Measurements from ENCODE around the gene GPR176.

DNA sequence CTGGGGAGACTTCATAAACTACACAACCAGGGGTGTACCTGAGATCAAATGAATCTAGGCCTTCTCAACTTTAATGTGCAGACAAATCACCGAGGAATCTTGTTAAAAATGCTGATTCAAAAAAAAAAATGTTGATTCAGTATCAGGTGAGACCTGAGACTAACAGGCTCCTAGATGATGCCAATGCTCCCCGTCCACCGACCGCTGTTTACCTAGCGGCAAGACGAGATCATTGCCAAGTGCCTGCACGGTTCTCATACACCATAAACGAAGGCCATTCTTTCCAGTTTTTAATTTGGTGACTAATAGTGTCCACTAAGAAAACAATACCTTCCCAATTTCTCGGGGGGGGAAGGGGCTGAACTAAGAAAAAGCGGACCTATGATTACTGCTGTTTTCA, 134.9 kb downstream of the GPR176 start:
- no peak for TF ChIP-seq POLR2AphosphoS5 (IDR thresholded peaks at IDR 0.05)
- TF ChIP-seq POLR2A (IDR thresholded peaks at IDR 0.05): no peak

Data from sigmoid colon (tissue), 4 donors.